HCT116 (cell line): ENCODE data around the gene GTF2IRD1.

Source experiments
- ATF3 ChIP-seq: IDR thresholded peaks from 2 replicates; pipeline ENCODE4 v1.6.1; 2012
- CEBPB ChIP-seq: IDR thresholded peaks from 2 replicates; pipeline ENCODE4 v1.6.1; 2012; ENCODE audit warnings: low read depth
- CTCF ChIP-seq, 3 experiments: fragments of 200-600 bp in 1 of 3; sonication (generic) in 1 of 3; IDR thresholded peaks in 2 of 3; conservative IDR thresholded peaks in 1 of 3; 2 replicates each; pipeline ENCODE4 v1.5.1; 2012 to 2017; ENCODE audit warnings: low read depth in 2 of 3, low read length in 2 of 3, antibody characterized with exemption in 1 of 3, borderline replicate concordance in 1 of 3, control low read depth in 1 of 3, mild to moderate bottlenecking in 1 of 3, mixed read lengths in 1 of 3, mixed run types in 1 of 3, moderate library complexity in 1 of 3; ENCODE audit not compliant: insufficient read depth in 1 of 3
- EGR1 ChIP-seq: IDR thresholded peaks from 2 replicates; pipeline ENCODE4 v1.6.1; 2012; ENCODE audit warnings: low read depth
- EZH2 ChIP-seq: fragments of 200-600 bp; sonication (generic); IDR thresholded peaks from 2 replicates; pipeline ENCODE4 v1.6.1; 2017; ENCODE audit warnings: antibody characterized with exemption, mixed run types
- POLR2A ChIP-seq: IDR thresholded peaks from 2 replicates; pipeline ENCODE4 v1.7.0; 2011; ENCODE audit warnings: borderline replicate concordance; ENCODE audit not compliant: insufficient read depth, insufficient read length; ENCODE audit errors: extremely low read depth
- RAD21 ChIP-seq: IDR thresholded peaks from 2 replicates; pipeline ENCODE4 v1.6.1; 2012; ENCODE audit warnings: low read depth, mild to moderate bottlenecking
- SIN3A ChIP-seq: IDR thresholded peaks from 2 replicates; pipeline ENCODE4 v1.6.1; 2012; ENCODE audit warnings: low read depth
- SP1 ChIP-seq: IDR thresholded peaks from 2 replicates; pipeline ENCODE4 v1.6.1; 2012; ENCODE audit warnings: low read depth
- ZFX ChIP-seq: fragments of 450-650 bp; IDR thresholded peaks from 2 replicates; pipeline ENCODE4 v1.6.1; 2017

- TF ChIP-seq RAD21 (no peak), ZFX (no peak), CEBPB (no peak), CTCF (IDR thresholded peaks at IDR 0.05 in 2 of 3, conservative IDR thresholded peaks at IDR 0.05 in 1 of 3; ENCODE audit: borderline replicate concordance in 1 of 3, insufficient read depth in 1 of 3, low read depth in 2 of 3, low read length in 2 of 3) (no peak), ATF3 (no peak), EZH2 (no peak), SP1 (no peak), POLR2A (no peak), SIN3A (no peak), EGR1 (no peak)
Measured at GRCh38 chr7:74467876-74468275, 14.2 kb downstream of the GTF2IRD1 start.
